Measurements from ENCODE around the gene DAGLA. TPM values are rescaled to one million over a fixed set of nuclear protein-coding genes. Genes with fewer than 3 reads are reported as not detected.

The DAGLA gene
- total RNA-seq, 4 donors from 2014 or later, result 1.7 to 6.9 (median 2.9) TPM

DNA sequence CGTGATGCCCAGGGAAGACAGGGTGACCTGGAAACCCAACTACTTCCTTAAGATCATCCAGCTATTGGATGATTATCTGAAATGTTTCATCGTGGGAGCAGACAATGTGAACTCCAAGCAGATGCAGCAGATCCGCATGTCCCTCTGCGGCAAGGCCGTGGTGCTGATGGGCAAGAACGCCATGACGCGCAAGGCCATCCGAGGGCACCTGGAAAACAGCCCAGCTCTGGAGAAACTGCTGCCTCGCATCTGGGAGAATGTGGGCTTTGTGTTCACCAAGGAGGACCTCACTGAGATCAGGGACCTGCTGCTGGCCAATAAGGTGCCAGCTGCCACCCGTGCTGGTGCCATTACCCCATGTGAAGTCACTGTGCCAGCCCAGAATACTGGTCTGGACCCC, 43.5 kb upstream of the DAGLA start:
- peaks cover 0 to 57% (median 0%) of the 10 kb centered on the region in 4 donors for H3K27me3 ChIP-seq
- no peak for DNase-seq
- H3K27ac ChIP-seq, result no peak overlapping the region
- WGBS, 2 donors, result 68 to 86% methylated on average over 2 to 4 of the region's 11 CpGs
- TF ChIP-seq POLR2A (IDR thresholded peaks at IDR 0.05) (no peak), CTCF (IDR thresholded peaks at IDR 0.05) (no peak)
- intact Hi-C loops (cut with DNase I), result loop anchor here (10.0 kb wide), 1 partner anchor 162 kb away; no protein-coding TSS in a partner anchor
- H3K4me1 ChIP-seq, result peaks cover 0 to 4% (median 0%) of the 10 kb centered on the region in 3 donors
- no peaks in the 10 kb centered on the region for H3K9me3 ChIP-seq
- H3K36me3 ChIP-seq, result no peaks in the 10 kb centered on the region
- H3K4me3 ChIP-seq, result no peak overlapping the region

GRCh38 chr11:61637277-61637676, 42.9 kb upstream of the DAGLA start:
- Histone ChIP-seq H3K4me3 (no peak overlapping the region), H3K27ac (no peak overlapping the region), H3K4me1 (peaks cover 0 to 4% (median 0%) of the 10 kb centered on the region in 3 donors), H3K9me3 (no peaks in the 10 kb centered on the region), H3K36me3 (no peaks in the 10 kb centered on the region), H3K27me3 (peaks cover 0 to 51% (median 0%) of the 10 kb centered on the region in 4 donors)
- 39 to 47% methylated on average over 7 to 8 of the region's 9 CpGs for WGBS, 2 donors
- DNase-seq, result no peak
- TF ChIP-seq POLR2A (IDR thresholded peaks at IDR 0.05) (no peak), CTCF (IDR thresholded peaks at IDR 0.05) (no peak)
- intact Hi-C loops (cut with DNase I), result loop anchor here (10.0 kb wide), 1 partner anchor 162 kb away; no protein-coding TSS in a partner anchor

GRCh38 chr11:61639816-61640443, 40.3 kb upstream of the DAGLA start:
- 60 to 73% methylated on average over 7 of the region's 7 CpGs for WGBS, 2 donors
- TF ChIP-seq POLR2A (IDR thresholded peaks at IDR 0.05) (no peak), CTCF (IDR thresholded peaks at IDR 0.05) (no peak)
- Histone ChIP-seq H3K27me3 (peaks cover 0 to 43% (median 0%) of the 10 kb centered on the region in 4 donors), H3K27ac (no peak overlapping the region), H3K4me3 (no peak overlapping the region), H3K9me3 (no peaks in the 10 kb centered on the region), H3K4me1 (peaks cover 0 to 4% (median 0%) of the 10 kb centered on the region in 3 donors), H3K36me3 (no peaks in the 10 kb centered on the region)
- intact Hi-C loops (cut with DNase I), result loop anchor here (10.0 kb wide), 1 partner anchor 165 kb away; no protein-coding TSS in a partner anchor
- DNase-seq, result no peak

DNA sequence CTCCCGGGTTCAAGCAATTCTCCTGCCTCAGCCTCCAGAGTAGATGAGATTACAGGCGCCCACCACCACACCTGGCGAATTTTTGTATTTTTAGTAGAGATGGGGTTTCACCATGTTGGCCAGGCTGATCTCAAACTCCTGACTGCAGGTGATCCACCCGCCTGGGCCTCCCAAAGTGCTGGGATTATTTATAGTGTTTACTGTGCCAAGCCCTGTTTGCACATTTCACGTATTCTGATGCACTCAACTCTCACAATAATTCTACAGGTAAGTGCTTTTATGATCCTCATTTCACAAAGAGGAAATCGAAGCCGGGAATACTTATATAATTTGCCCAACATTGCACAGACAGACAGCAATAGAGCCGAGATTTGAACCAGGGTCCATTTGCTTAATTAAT, 38.0 kb upstream of the DAGLA start:
- H3K36me3 ChIP-seq, result no peaks in the 10 kb centered on the region
- peaks cover 0 to 4% (median 0%) of the 10 kb centered on the region in 3 donors for H3K4me1 ChIP-seq
- H3K27me3 ChIP-seq, result peaks cover 0 to 32% (median 0%) of the 10 kb centered on the region in 4 donors
- TF ChIP-seq POLR2A (IDR thresholded peaks at IDR 0.05) (no peak), CTCF (IDR thresholded peaks at IDR 0.05) (no peak)
- H3K4me3 ChIP-seq, result no peak overlapping the region
- no peaks in the 10 kb centered on the region for H3K9me3 ChIP-seq
- H3K27ac ChIP-seq, result no peak overlapping the region
- intact Hi-C loops (cut with DNase I), result no loop called here
- 69 to 83% methylated on average over 7 to 8 of the region's 8 CpGs for WGBS, 2 donors
- DNase-seq, result no peak

DNA sequence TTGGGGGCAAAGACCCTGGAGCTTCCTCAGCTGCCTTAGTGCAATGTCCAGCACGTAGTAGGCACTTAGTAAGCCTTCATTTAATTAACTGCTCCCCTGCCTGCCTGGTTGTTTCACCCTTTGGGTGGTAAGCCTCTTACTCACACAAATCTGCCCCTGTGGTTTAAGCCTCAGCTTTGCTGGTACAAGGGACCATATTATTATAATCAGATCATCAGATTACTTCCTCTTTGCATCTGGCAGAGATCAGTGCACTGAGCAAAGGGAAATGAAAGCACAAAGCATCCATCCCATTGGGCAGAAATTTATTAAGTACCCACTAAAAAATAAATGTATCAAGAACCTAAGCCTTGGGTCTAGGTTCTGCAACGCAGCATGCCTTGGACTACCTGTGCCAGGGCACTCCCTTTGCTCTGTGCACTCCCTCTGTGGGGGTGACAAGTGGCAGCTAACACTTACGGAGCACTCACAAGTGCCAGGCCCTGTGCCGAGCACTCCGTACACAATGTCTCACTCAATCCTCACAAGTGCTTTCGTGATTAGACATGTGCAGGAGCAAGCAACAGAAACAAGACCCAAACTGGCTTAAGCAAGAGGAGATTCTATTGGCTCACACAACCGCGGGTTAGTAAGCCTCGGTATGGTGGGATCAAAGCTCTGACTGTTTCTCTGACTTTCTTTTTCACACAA, 34.9 kb upstream of the DAGLA start:
- no peak overlapping the region for H3K27ac ChIP-seq
- H3K27me3 ChIP-seq, result peaks cover 0 to 7% (median 0%) of the 10 kb centered on the region in 4 donors
- 54 to 61% methylated on average over 8 to 9 of the region's 9 CpGs for WGBS, 2 donors
- no peak for DNase-seq
- H3K4me1 ChIP-seq, result no peaks in the 10 kb centered on the region
- no peak overlapping the region for H3K4me3 ChIP-seq
- TF ChIP-seq CTCF (IDR thresholded peaks at IDR 0.05), result no peak
- no peak for TF ChIP-seq POLR2A (IDR thresholded peaks at IDR 0.05)
- intact Hi-C loops (cut with DNase I), result no loop called here
- H3K9me3 ChIP-seq, result no peaks in the 10 kb centered on the region
- no peaks in the 10 kb centered on the region for H3K36me3 ChIP-seq
